ENCODE results near the gene FAF1.

The FAF1 gene

GRCh38 chr1:50553921-50554320, 406.1 kb downstream of the FAF1 start:
- no peak for TF ChIP-seq ZFP37 (tag by site-specific recombination; IDR thresholded peaks at IDR 0.05)
- no peak for TF ChIP-seq ZNF18 (tag by site-specific recombination; IDR thresholded peaks at IDR 0.05)
- no peak for TF ChIP-seq ZNF221 (tag by site-specific recombination; IDR thresholded peaks at IDR 0.05; ENCODE audit: borderline replicate concordance)
- no peak for TF ChIP-seq ZFHX2 (tag by site-specific recombination; conservative IDR thresholded peaks at IDR 0.05)
- no peak for TF ChIP-seq ZNF624 (tag by site-specific recombination; IDR thresholded peaks at IDR 0.05)
- no peak for TF ChIP-seq HOXC10 (CRISPR knock-in tag; IDR thresholded peaks at IDR 0.05)
- no peak for TF ChIP-seq SP3 (tag by site-specific recombination; IDR thresholded peaks at IDR 0.05)
- no peak for TF ChIP-seq GLIS1 (tag by site-specific recombination; IDR thresholded peaks at IDR 0.05)
- no peak for TF ChIP-seq ZBTB10 (tag by site-specific recombination; IDR thresholded peaks at IDR 0.05)
- TF ChIP-seq ZBTB11 (tag by site-specific recombination; conservative IDR thresholded peaks at IDR 0.05; ENCODE audit: low read depth): no peak
- no peak for TF ChIP-seq ZBTB48 (tag by site-specific recombination; IDR thresholded peaks at IDR 0.05)
- TF ChIP-seq ZNF133 (tag by site-specific recombination; IDR thresholded peaks at IDR 0.05): no peak
- TF ChIP-seq GFI1B (tag by site-specific recombination; IDR thresholded peaks at IDR 0.05): no peak
- no peak for TF ChIP-seq ZNF423 (tag by site-specific recombination; IDR thresholded peaks at IDR 0.05)
- no peak for TF ChIP-seq ZNF248 (tag by site-specific recombination; IDR thresholded peaks at IDR 0.05)
- no peak for TF ChIP-seq TSHZ1 (tag by site-specific recombination; IDR thresholded peaks at IDR 0.05; ENCODE audit: borderline replicate concordance)
- no peak for TF ChIP-seq ZSCAN18 (tag by site-specific recombination; IDR thresholded peaks at IDR 0.05)
- TF ChIP-seq ZNF274 (IDR thresholded peaks at IDR 0.05; ENCODE audit: low read length): no peak
- TF ChIP-seq ZNF274 (tag by site-specific recombination; IDR thresholded peaks at IDR 0.05; ENCODE audit: borderline replicate concordance): no peak
- TF ChIP-seq ZNF626 (tag by site-specific recombination; IDR thresholded peaks at IDR 0.05): no peak
- no peak for TF ChIP-seq ZSCAN4 (tag by site-specific recombination; IDR thresholded peaks at IDR 0.05)
- Histone ChIP-seq H3K27ac (ENCODE audit: extremely low read depth, low read depth, low read length) (no peak overlapping the region), H3K4me3 (ENCODE audit: low read depth, low read length) (no peak overlapping the region), H3K9me3 (ENCODE audit: control insufficient read depth, insufficient read depth, low read depth, low read length) (no peaks in the 10 kb centered on the region), H3K4me1 (ENCODE audit: control insufficient read depth, insufficient read depth, low read length) (no peaks in the 10 kb centered on the region), H3K36me3 (ENCODE audit: control insufficient read depth in 2 of 2, insufficient read depth in 1 of 2, low read length in 2 of 2) (no peaks in the 10 kb centered on the region; a peak in 1 of 3 replicates)
- CTCF ChIA-PET: no interaction called here
- POLR2A ChIA-PET: no interaction called here

Measured in HEK293 (cell line).